ENCODE data around the gene NOPCHAP1.

The NOPCHAP1 gene

DNA sequence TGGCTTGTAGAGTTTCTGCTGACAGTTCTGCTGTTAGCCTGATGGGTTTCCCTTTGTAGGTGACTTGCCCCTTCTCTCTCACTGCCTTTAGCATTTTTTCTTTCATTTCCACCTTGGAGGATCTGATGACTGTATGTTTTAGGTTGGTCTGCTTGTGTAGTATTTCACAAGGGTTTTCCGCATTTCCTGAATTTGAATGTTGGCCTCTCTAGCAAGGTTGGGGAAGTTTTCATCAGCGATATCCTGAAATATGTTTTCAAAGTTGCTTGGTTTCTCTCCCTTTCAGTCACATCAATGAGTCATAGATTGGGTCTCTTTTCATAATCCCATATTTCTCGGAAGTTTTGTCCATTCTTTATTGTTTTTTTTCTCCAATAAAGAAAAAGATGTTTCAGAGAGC lies 11.4 kb downstream of the NOPCHAP1 start:
- no peak for ATAC-seq
- TF ChIP-seq ISL1 (CRISPR knock-in tag; IDR thresholded peaks at IDR 0.05): no peak
- TF ChIP-seq PPARA (CRISPR knock-in tag; IDR thresholded peaks at IDR 0.05; ENCODE audit: borderline replicate concordance): no peak
- no peak for TF ChIP-seq RARB (CRISPR knock-in tag; IDR thresholded peaks at IDR 0.05)
- TF ChIP-seq ZC3H10 (CRISPR knock-in tag; IDR thresholded peaks at IDR 0.05): no peak
- TF ChIP-seq, protein P1, sequence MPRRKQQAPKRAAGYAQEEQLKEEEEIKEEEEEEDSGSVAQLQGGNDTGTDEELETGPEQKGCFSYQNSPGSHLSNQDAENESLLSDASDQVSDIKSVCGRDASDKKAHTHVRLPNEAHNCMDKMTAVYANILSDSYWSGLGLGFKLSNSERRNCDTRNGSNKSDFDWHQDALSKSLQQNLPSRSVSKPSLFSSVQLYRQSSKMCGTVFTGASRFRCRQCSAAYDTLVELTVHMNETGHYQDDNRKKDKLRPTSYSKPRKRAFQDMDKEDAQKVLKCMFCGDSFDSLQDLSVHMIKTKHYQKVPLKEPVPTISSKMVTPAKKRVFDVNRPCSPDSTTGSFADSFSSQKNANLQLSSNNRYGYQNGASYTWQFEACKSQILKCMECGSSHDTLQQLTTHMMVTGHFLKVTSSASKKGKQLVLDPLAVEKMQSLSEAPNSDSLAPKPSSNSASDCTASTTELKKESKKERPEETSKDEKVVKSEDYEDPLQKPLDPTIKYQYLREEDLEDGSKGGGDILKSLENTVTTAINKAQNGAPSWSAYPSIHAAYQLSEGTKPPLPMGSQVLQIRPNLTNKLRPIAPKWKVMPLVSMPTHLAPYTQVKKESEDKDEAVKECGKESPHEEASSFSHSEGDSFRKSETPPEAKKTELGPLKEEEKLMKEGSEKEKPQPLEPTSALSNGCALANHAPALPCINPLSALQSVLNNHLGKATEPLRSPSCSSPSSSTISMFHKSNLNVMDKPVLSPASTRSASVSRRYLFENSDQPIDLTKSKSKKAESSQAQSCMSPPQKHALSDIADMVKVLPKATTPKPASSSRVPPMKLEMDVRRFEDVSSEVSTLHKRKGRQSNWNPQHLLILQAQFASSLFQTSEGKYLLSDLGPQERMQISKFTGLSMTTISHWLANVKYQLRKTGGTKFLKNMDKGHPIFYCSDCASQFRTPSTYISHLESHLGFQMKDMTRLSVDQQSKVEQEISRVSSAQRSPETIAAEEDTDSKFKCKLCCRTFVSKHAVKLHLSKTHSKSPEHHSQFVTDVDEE (CRISPR knock-in tag; IDR thresholded peaks at IDR 0.05): no peak
- no peak for TF ChIP-seq ZNF8 (CRISPR knock-in tag; IDR thresholded peaks at IDR 0.05)
- TF ChIP-seq, protein P2, sequence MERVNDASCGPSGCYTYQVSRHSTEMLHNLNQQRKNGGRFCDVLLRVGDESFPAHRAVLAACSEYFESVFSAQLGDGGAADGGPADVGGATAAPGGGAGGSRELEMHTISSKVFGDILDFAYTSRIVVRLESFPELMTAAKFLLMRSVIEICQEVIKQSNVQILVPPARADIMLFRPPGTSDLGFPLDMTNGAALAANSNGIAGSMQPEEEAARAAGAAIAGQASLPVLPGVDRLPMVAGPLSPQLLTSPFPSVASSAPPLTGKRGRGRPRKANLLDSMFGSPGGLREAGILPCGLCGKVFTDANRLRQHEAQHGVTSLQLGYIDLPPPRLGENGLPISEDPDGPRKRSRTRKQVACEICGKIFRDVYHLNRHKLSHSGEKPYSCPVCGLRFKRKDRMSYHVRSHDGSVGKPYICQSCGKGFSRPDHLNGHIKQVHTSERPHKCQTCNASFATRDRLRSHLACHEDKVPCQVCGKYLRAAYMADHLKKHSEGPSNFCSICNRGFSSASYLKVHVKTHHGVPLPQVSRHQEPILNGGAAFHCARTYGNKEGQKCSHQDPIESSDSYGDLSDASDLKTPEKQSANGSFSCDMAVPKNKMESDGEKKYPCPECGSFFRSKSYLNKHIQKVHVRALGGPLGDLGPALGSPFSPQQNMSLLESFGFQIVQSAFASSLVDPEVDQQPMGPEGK (CRISPR knock-in tag; IDR thresholded peaks at IDR 0.05; ENCODE audit: borderline replicate concordance): no peak
- TF ChIP-seq TOX (CRISPR knock-in tag; IDR thresholded peaks at IDR 0.05; ENCODE audit: borderline replicate concordance): no peak
- TF ChIP-seq ZFP30 (CRISPR knock-in tag; IDR thresholded peaks at IDR 0.05): no peak
- TF ChIP-seq OSR1 (CRISPR knock-in tag; IDR thresholded peaks at IDR 0.05): no peak
- TF ChIP-seq, protein P3, sequence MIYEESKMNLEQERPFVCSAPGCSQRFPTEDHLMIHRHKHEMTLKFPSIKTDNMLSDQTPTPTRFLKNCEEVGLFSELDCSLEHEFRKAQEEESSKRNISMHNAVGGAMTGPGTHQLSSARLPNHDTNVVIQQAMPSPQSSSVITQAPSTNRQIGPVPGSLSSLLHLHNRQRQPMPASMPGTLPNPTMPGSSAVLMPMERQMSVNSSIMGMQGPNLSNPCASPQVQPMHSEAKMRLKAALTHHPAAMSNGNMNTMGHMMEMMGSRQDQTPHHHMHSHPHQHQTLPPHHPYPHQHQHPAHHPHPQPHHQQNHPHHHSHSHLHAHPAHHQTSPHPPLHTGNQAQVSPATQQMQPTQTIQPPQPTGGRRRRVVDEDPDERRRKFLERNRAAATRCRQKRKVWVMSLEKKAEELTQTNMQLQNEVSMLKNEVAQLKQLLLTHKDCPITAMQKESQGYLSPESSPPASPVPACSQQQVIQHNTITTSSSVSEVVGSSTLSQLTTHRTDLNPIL (CRISPR knock-in tag; IDR thresholded peaks at IDR 0.05; ENCODE audit: low read depth): no peak
- TF ChIP-seq ARNTL (CRISPR knock-in tag; IDR thresholded peaks at IDR 0.05; ENCODE audit: borderline replicate concordance, low read depth): no peak
- no peak for TF ChIP-seq ZNF70 (CRISPR knock-in tag; IDR thresholded peaks at IDR 0.05)
- TF ChIP-seq, protein P4, sequence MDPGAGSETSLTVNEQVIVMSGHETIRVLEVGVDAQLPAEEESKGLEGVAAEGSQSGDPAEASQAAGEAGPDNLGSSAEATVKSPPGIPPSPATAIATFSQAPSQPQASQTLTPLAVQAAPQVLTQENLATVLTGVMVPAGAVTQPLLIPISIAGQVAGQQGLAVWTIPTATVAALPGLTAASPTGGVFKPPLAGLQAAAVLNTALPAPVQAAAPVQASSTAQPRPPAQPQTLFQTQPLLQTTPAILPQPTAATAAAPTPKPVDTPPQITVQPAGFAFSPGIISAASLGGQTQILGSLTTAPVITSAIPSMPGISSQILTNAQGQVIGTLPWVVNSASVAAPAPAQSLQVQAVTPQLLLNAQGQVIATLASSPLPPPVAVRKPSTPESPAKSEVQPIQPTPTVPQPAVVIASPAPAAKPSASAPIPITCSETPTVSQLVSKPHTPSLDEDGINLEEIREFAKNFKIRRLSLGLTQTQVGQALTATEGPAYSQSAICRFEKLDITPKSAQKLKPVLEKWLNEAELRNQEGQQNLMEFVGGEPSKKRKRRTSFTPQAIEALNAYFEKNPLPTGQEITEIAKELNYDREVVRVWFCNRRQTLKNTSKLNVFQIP (CRISPR knock-in tag; IDR thresholded peaks at IDR 0.05; ENCODE audit: borderline replicate concordance, low read depth): no peak

DNA sequence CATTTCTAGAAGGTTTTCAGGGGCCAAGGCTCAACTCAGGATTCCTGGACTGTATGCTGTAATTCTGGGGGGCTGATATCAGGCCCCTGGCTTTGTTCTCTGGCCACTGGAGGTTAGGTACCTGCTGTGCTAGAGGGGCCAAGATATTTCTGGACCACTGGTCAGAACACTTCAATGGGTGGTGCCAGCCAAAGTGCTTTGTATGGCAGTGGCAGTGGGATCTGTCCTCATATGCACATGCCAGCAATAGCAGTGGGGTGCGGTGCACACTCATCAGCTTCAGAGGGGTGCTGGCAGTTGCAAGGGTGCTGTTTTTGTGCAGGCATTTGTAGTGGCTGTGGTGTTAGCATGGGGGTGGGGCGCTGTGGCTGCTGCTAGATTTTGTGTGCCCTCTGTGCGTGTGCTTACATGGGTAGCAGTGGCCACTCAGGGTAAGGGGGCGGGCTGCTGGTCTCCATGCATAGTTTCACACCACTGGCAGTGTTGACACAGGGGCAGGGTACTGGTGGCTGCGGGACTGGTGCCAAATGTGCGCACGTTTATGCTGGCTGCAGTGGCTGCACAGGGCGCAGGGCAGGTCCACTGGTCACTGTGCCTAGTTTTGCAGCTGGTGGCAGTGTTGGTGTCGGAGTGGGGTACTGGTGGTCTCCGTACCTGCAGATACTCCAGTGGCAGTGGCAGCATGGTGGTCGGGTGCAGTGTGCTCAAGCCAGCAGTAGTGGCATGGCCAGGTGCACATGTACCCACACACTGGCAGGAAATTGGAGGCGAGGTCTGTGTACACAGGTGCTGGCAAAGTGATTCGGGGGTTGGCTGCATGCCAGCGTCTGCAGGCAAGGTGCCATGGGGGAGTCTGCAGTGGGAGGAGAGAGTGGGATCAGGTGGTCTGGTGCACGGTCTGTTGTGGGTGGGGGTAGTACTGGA lies 12.6 kb downstream of the NOPCHAP1 start:
- TF ChIP-seq ARNTL (CRISPR knock-in tag; IDR thresholded peaks at IDR 0.05; ENCODE audit: borderline replicate concordance, low read depth) (no peak), GLIS3 (CRISPR knock-in tag; IDR thresholded peaks at IDR 0.05) (no peak), ISL1 (CRISPR knock-in tag; IDR thresholded peaks at IDR 0.05) (no peak)
- TF ChIP-seq, protein P4 (CRISPR knock-in tag; IDR thresholded peaks at IDR 0.05; ENCODE audit: borderline replicate concordance, low read depth): no peak
- TF ChIP-seq, protein P2 (CRISPR knock-in tag; IDR thresholded peaks at IDR 0.05; ENCODE audit: borderline replicate concordance): no peak
- no peak for ATAC-seq

DNA sequence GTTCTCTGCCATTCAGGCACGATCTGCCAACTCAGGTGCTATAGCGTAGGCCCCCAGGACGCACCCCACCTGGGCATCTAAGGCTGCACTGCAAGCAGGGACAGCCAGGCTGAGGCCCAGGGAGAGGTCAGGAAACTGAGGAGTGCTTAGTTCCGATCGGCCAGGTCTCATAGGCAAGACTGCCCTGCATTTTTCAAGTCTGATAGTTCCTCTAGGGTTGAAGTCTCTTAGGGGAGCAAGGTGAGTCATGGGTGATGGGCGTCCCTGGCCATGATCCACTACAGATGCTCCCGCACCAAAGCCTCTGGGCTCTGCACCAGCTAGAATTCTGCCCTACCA lies 13.2 kb downstream of the NOPCHAP1 start:
- ATAC-seq: no peak
- TF ChIP-seq ARNTL (CRISPR knock-in tag; IDR thresholded peaks at IDR 0.05; ENCODE audit: borderline replicate concordance, low read depth) (no peak), TCF4 (CRISPR knock-in tag; IDR thresholded peaks at IDR 0.05; ENCODE audit: borderline replicate concordance) (no peak), ESRRG (CRISPR knock-in tag; IDR thresholded peaks at IDR 0.05) (no peak), ZFP3 (CRISPR knock-in tag; IDR thresholded peaks at IDR 0.05) (no peak), RARB (CRISPR knock-in tag; IDR thresholded peaks at IDR 0.05) (no peak), ZC3H10 (CRISPR knock-in tag; IDR thresholded peaks at IDR 0.05) (no peak), ZNF70 (CRISPR knock-in tag; IDR thresholded peaks at IDR 0.05) (no peak), PPARA (CRISPR knock-in tag; IDR thresholded peaks at IDR 0.05; ENCODE audit: borderline replicate concordance) (no peak), ZNF8 (CRISPR knock-in tag; IDR thresholded peaks at IDR 0.05) (no peak)
- TF ChIP-seq, protein P4 (CRISPR knock-in tag; IDR thresholded peaks at IDR 0.05; ENCODE audit: borderline replicate concordance, low read depth): no peak
